ENCODE results near the gene MYL6.

DNA sequence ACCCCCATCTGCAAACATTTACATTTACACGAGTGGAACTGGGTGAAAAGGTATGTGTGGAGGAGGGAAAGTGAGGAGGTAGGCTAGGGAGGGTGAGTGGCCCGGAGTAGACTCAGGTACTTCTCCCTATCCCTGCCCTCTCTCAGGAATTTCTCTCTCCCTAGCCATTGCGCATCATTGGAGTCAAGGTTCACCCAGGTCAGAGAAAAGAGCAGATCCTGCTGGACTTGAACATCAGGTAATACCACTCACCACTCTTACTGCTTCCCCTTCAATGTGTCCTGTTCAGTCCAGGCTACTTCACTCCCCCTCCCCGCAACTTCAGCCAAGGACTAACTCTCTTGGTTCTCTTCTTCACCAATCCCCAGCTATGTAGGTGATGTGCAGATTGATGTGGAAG is 27.3 kb upstream of the MYL6 start:
- TF ChIP-seq, protein P1, sequence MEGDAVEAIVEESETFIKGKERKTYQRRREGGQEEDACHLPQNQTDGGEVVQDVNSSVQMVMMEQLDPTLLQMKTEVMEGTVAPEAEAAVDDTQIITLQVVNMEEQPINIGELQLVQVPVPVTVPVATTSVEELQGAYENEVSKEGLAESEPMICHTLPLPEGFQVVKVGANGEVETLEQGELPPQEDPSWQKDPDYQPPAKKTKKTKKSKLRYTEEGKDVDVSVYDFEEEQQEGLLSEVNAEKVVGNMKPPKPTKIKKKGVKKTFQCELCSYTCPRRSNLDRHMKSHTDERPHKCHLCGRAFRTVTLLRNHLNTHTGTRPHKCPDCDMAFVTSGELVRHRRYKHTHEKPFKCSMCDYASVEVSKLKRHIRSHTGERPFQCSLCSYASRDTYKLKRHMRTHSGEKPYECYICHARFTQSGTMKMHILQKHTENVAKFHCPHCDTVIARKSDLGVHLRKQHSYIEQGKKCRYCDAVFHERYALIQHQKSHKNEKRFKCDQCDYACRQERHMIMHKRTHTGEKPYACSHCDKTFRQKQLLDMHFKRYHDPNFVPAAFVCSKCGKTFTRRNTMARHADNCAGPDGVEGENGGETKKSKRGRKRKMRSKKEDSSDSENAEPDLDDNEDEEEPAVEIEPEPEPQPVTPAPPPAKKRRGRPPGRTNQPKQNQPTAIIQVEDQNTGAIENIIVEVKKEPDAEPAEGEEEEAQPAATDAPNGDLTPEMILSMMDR (conservative IDR thresholded peaks at IDR 0.05) = no peak
- no peak for TF ChIP-seq ZFX (IDR thresholded peaks at IDR 0.05)
